Measurements from ENCODE around the gene RALGDS.

DNA sequence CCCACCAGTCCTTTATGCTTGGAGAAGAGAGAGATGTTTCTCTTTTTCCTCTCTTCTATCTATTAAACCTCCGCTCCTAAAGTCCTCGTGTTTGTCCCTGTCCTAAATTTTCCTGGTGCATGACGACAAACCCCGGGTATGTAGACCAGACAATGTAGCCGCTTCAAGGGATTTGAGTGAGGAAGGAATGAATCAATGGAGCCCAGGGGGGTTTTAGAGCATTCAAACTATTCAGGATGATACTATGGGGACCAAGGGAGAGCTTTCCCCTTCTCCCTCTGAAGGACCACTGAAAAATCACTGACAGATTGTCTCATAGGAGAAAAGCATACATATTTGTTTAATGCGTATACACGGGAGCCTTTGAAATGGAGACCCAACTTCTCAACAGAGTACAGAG, 40.9 kb downstream of the RALGDS start:
- TF ChIP-seq CTCF (IDR thresholded peaks at IDR 0.05) (no peak), POLR2A (IDR thresholded peaks at IDR 0.05) (no peak)
